SK-N-SH (cell line): ENCODE data around the gene ADAD2. TPM values are rescaled to one million over a fixed set of nuclear protein-coding genes. Genes with fewer than 3 reads are reported as not detected.

ENCODE experiments used
- CTCF ChIA-PET: fragments of 300-600, 350-600 bp; formaldehyde crosslinking; extraction: SDS; loops from one replicate; lab custom pipeline; 2021; lab: Yijun Ruan, JAX
- POLR2A ChIA-PET: fragments of 350-600 bp; sonication (Branson Sonifier 250); formaldehyde crosslinking; extraction: SDS; loops from one replicate; lab custom pipeline; 2020; ENCODE audit warnings: antibody characterized with exemption, inconsistent platforms; lab: Yijun Ruan, JAX
- DNase-seq: peaks from one replicate; pipeline ENCODE4 v3.0.0; 2012
- H2AFZ ChIP-seq: fragments of 200-600 bp; sonication (generic); 2 replicates; pipeline ENCODE4 v1.8.1; 2016; ENCODE audit warnings: antibody characterized with exemption, mild to moderate bottlenecking, low read depth
- H3F3A ChIP-seq: fragments of 200-600 bp; sonication (generic); replicated peaks from 2 replicates; pipeline ENCODE3; 2016; ENCODE audit warnings: antibody characterized with exemption, mild to moderate bottlenecking; ENCODE audit not compliant: insufficient read depth
- H3K27ac ChIP-seq, 2 experiments: fragments of 200-500 bp in 1 of 2; fragments of 200-600 bp in 1 of 2; sonication (Bioruptor generic) in 1 of 2; sonication (generic), shearing (Covaris generic) in 1 of 2; 2 replicates each; pipeline versions ENCODE4 v1.5.1 to v1.6.1; 2014 to 2016; ENCODE audit warnings: low read depth in 2 of 2, inconsistent platforms in 1 of 2, low read length in 1 of 2, mild to moderate bottlenecking in 1 of 2, mixed read lengths in 1 of 2
- H3K27me3 ChIP-seq: fragments of 200-600 bp; sonication (generic), shearing (Covaris generic); 2 replicates; pipeline ENCODE4 v1.6.1; 2016; ENCODE audit warnings: mixed run types; ENCODE audit not compliant: insufficient read depth
- H3K36me3 ChIP-seq, 2 experiments: fragments of 200-500 bp in 1 of 2; fragments of 200-600 bp in 1 of 2; sonication (Bioruptor generic) in 1 of 2; sonication (generic) in 1 of 2; replicated peaks in 1 of 2; 2 replicates each; pipeline versions ENCODE3 to v1.5.1; 2014 to 2016; ENCODE audit warnings: low read length in 1 of 2, mild to moderate bottlenecking in 1 of 2; ENCODE audit not compliant: insufficient read depth in 2 of 2, control insufficient read depth in 1 of 2
- H3K4me1 ChIP-seq, 2 experiments: fragments of 200-500 bp in 1 of 2; fragments of 200-600 bp in 1 of 2; sonication (Bioruptor generic) in 1 of 2; sonication (generic), shearing (Covaris generic) in 1 of 2; 2 replicates each; pipeline versions ENCODE4 v1.5.1 to v1.6.1; 2014 to 2016; ENCODE audit warnings: low read depth in 1 of 2, low read length in 1 of 2, mixed run types in 1 of 2; ENCODE audit not compliant: insufficient read depth in 2 of 2, control insufficient read depth in 1 of 2
- H3K4me2 ChIP-seq: fragments of 200-600 bp; sonication (generic), shearing (Covaris generic); 2 replicates; pipeline ENCODE4 v1.6.1; 2017; ENCODE audit warnings: mixed run types
- H3K4me3 ChIP-seq, 2 experiments: fragments of 200-500 bp in 1 of 2; fragments of 200-600 bp in 1 of 2; sonication (Bioruptor generic) in 1 of 2; sonication (generic), shearing (Covaris generic) in 1 of 2; 2 replicates each; pipeline versions ENCODE4 v1.5.1 to v1.8.1; 2014 to 2016; ENCODE audit warnings: low read depth in 2 of 2, inconsistent platforms in 1 of 2, low read length in 1 of 2, mild to moderate bottlenecking in 1 of 2, mixed read lengths in 1 of 2, moderate library complexity in 1 of 2
- H3K79me2 ChIP-seq: fragments of 200-600 bp; sonication (generic); 2 replicates; pipeline ENCODE4 v1.8.1; 2017; ENCODE audit warnings: mild to moderate bottlenecking; ENCODE audit not compliant: insufficient read depth
- H3K9ac ChIP-seq: fragments of 200-600 bp; sonication (generic); 2 replicates; pipeline ENCODE4 v1.6.1; 2017; ENCODE audit warnings: mixed run types
- H3K9me2 ChIP-seq: fragments of 200-600 bp; sonication (generic); 2 replicates; pipeline ENCODE4 v1.6.1; 2017; ENCODE audit warnings: mixed run types
- H3K9me3 ChIP-seq: fragments of 200-600 bp; sonication (generic); 2 replicates; pipeline ENCODE4 v1.6.1; 2017; ENCODE audit warnings: mixed run types, mild to moderate bottlenecking, moderate library complexity
- H4K20me1 ChIP-seq: fragments of 200-600 bp; sonication (generic); 2 replicates; pipeline ENCODE4 v1.6.1; 2017; ENCODE audit warnings: mild to moderate bottlenecking, mixed run types; ENCODE audit not compliant: insufficient read depth
- CHD2 ChIP-seq: fragments of 150-350 bp; IDR thresholded peaks from 2 replicates; pipeline ENCODE4 v1.6.1; 2018; ENCODE audit warnings: low read length; ENCODE audit not compliant: partially characterized antibody
- ELF1 ChIP-seq: IDR thresholded peaks from 2 replicates; pipeline ENCODE4 v1.4.0; 2012
- EP300 ChIP-seq, 2 experiments: IDR thresholded peaks; 2 replicates each; pipeline versions ENCODE4 v1.4.0 to v1.6.1; 2012; ENCODE audit warnings: borderline replicate concordance in 1 of 2, low read depth in 1 of 2, low read length in 1 of 2
- FOXJ3 ChIP-seq: sonication (generic); formaldehyde crosslinking; IDR thresholded peaks from 2 replicates; pipeline ENCODE4 v1.5.1; 2020; ENCODE audit warnings: mild to moderate bottlenecking, missing genetic modification reagents
- FOXM1 ChIP-seq: IDR thresholded peaks from 2 replicates; pipeline ENCODE4 v1.4.0; 2012; ENCODE audit warnings: low read depth, mild to moderate bottlenecking
- GABPA ChIP-seq: IDR thresholded peaks from 2 replicates; pipeline ENCODE4 v1.4.0; 2012; ENCODE audit warnings: low read depth, mild to moderate bottlenecking
- MEF2A ChIP-seq: IDR thresholded peaks from 2 replicates; pipeline ENCODE4 v1.4.0; 2012; ENCODE audit warnings: low read depth, borderline replicate concordance
- NRF1 ChIP-seq: IDR thresholded peaks from 2 replicates; pipeline ENCODE4 v1.6.1; 2012; ENCODE audit warnings: low read depth, mild to moderate bottlenecking, low read length
- RXRA ChIP-seq: IDR thresholded peaks from 2 replicates; pipeline ENCODE4 v1.4.0; 2012; ENCODE audit warnings: low read depth, mild to moderate bottlenecking, borderline replicate concordance
- SIN3A ChIP-seq: IDR thresholded peaks from 2 replicates; pipeline ENCODE4 v1.6.1; 2012; ENCODE audit warnings: low read depth, mild to moderate bottlenecking, low read length, moderate library complexity, borderline replicate concordance
- SMC3 ChIP-seq: IDR thresholded peaks from 2 replicates; pipeline ENCODE4 v1.6.1; 2012; ENCODE audit warnings: low read depth, low read length, improper control_type of control experiment
- TAF1 ChIP-seq: IDR thresholded peaks from 2 replicates; pipeline ENCODE4 v1.6.1; 2012; ENCODE audit warnings: low read depth, mild to moderate bottlenecking, low read length, moderate library complexity, borderline replicate concordance
- TCF12 ChIP-seq: IDR thresholded peaks from 2 replicates; pipeline ENCODE4 v1.4.0; 2012
- WGBS: methylation state at CpG from one replicate; pipeline ENCODE4 v1.1.6; 2017; ENCODE audit warnings: low lambda C conversion rate; 5-methylcytosine and 5-hydroxymethylcytosine counted together
- polyA plus RNA-seq, 3 experiments: library from polyadenylated mRNA; depleted of rRNA; stranded (reverse); fragments of >200 nt; gene quantifications; 2 replicates each; pipeline ENCODE4 v1.2.3, GENCODE V29; 2012
- TF ChIP-seq, protein P1 (sequence below): fragments of 200-600 bp; sonication (generic); IDR thresholded peaks from 2 replicates; pipeline ENCODE4 v1.6.1; 2017; ENCODE audit warnings: antibody characterized with exemption, mild to moderate bottlenecking, moderate library complexity
- TF ChIP-seq, protein P2 (sequence below): IDR thresholded peaks from 2 replicates; pipeline ENCODE4 v1.4.0; 2012; ENCODE audit warnings: low read depth, borderline replicate concordance
- TF ChIP-seq, protein P3 (sequence below): fragments of 150-350 bp; IDR thresholded peaks from 2 replicates; pipeline ENCODE4 v1.6.1; 2017; ENCODE audit warnings: antibody characterized with exemption, low read length, low read depth, borderline replicate concordance
- TF ChIP-seq, protein P4 (sequence below): fragments of 150-350 bp; IDR thresholded peaks from 2 replicates; pipeline ENCODE4 v1.6.1; 2016; ENCODE audit warnings: mild to moderate bottlenecking, low read depth, low read length

The ADAD2 gene
- polyA plus RNA-seq, 1 of the 3 experiments (the other 2 are of a cell fraction), result not detected

DNA sequence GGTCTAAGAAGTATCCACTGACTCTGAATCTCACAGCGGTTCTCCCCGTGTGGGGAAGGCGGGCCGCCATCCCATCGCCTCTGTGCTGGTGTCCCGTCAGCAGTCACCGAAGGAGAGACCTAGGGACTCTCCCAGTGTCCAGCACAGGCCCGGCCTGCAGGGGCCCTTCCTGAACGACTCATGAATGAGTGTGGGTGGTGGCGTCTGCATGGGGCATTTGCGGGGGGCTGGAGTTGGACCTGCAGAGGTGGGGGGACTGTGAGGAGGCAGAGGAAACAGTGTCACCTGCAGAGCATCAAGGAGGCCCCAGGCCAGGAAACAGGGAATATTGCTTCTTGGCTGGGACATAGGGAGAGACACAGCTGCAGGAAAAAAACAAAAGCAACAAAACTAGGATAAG is 38.5 kb downstream of the ADAD2 start:
- Histone ChIP-seq H3K4me2 (no peak overlapping the region), H3K27me3 (no peaks in the 10 kb centered on the region), H3K9me3 (no peaks in the 10 kb centered on the region), H3K9ac (no peak overlapping the region), H3K36me3 (no peaks in the 10 kb centered on the region), H3K79me2 (no peaks in the 10 kb centered on the region), H3K27ac (no peak overlapping the region; a peak in 1 of 4 replicates), H3K4me1 (peaks cover 7 to 18% of the 10 kb centered on the region in 2 experiments; a peak in 2 of 4 replicates), H4K20me1 (no peaks in the 10 kb centered on the region), H3K4me3 (no peak overlapping the region), H3K9me2 (no peaks in the 10 kb centered on the region), H3F3A (peaks cover 3% of the 10 kb centered on the region), H2AFZ (no peak overlapping the region)
- CTCF ChIA-PET, result no interaction called here
- TF ChIP-seq ELF1 (no peak), FOXJ3 (no peak)
- POLR2A ChIA-PET, result no interaction called here
- no peak for DNase-seq
- 90% methylated on average over 10 of the region's 11 CpGs for WGBS

DNA sequence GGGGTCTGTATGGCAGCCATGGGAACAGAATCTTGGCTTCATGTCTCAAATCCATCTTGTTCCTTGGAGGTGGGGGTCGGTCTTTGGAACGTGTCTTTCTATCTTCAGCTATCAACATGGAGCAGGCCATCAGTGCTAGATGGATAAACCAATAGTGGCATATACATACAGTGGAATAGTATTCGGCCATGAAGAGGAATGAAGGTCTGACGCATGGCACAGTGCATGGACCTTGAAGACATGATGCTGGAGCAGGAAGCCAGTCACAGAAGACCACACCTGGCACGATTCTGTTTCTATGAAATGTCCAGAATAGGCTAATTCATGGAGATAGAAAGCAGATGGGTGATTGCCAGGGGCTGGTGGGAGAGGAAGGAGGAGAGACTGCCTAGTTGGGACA is 41.1 kb downstream of the ADAD2 start:
- H3K4me2 ChIP-seq, result no peak overlapping the region
- WGBS, result 82% methylated on average over 5 of the region's 5 CpGs
- no peaks in the 10 kb centered on the region for H4K20me1 ChIP-seq
- no peak overlapping the region for H2AFZ ChIP-seq
- H3K9ac ChIP-seq, result no peak overlapping the region
- H3K9me2 ChIP-seq, result no peaks in the 10 kb centered on the region
- H3K27me3 ChIP-seq, result no peaks in the 10 kb centered on the region
- H3F3A ChIP-seq, result peaks cover 3% of the 10 kb centered on the region
- no peak overlapping the region for H3K27ac ChIP-seq
- no peaks in the 10 kb centered on the region for H3K36me3 ChIP-seq
- CTCF ChIA-PET, result interaction anchor here (1.6 kb wide), 1 partner anchor 33 kb away, joined by 3 read pairs; no protein-coding TSS in a partner anchor
- no peaks in the 10 kb centered on the region for H3K9me3 ChIP-seq
- DNase-seq, result no peak
- peaks cover 10 to 13% of the 10 kb centered on the region in 2 experiments; a peak in 2 of 4 replicates for H3K4me1 ChIP-seq
- H3K79me2 ChIP-seq, result no peaks in the 10 kb centered on the region
- TF ChIP-seq CHD2 (no peak), SMC3 (no peak), GABPA (no peak), ELF1 (no peak), SIN3A (no peak), FOXM1 (no peak), FOXJ3 (no peak), NRF1 (no peak), TAF1 (no peak)
- TF ChIP-seq, all 33 proteins: peak for 0
- POLR2A ChIA-PET, result no interaction called here
- no peak overlapping the region for H3K4me3 ChIP-seq

DNA sequence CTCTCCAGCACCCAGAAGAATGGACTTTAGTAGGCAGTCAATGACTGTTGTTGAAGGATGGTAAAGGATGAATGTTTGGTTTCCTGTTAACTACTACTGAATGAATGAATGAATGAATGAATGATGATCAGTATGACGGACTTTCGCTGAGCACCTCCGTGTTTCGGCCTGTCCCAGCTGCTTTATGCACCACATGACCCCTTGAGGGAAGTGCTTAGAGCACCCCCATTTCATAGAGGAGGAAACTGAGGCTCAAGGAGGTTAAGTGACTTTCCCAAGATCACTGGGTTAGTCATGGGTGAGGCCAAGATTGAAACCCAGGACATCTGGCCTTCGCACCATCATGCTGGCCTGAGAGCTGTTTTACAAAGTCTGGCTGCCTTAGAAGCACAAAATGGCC is 42.0 kb downstream of the ADAD2 start:
- no peaks in the 10 kb centered on the region for H4K20me1 ChIP-seq
- CTCF ChIA-PET, result interaction anchor here (1.3 to 1.6 kb wide), 4 partner anchors 17 to 46 kb away, joined by 3 to 5 read pairs (median 4); partner anchors contain the start of gene TAF1C
- H3K9ac ChIP-seq, result no peak overlapping the region
- H3K9me2 ChIP-seq, result no peaks in the 10 kb centered on the region
- H3K9me3 ChIP-seq, result no peaks in the 10 kb centered on the region
- no peak for DNase-seq
- H3K4me3 ChIP-seq, result no peak overlapping the region
- H3K4me1 ChIP-seq, result peaks cover 2 to 12% of the 10 kb centered on the region in 2 experiments; a peak in 2 of 4 replicates
- no peaks in the 10 kb centered on the region for H3K79me2 ChIP-seq
- no peaks in the 10 kb centered on the region; the same call in 1 of the 2 replicates for H3K27me3 ChIP-seq
- no peaks in the 10 kb centered on the region for H3K36me3 ChIP-seq
- H3F3A ChIP-seq, result peaks cover 3% of the 10 kb centered on the region
- WGBS, result 91% methylated on average over 5 of the region's 5 CpGs
- H3K4me2 ChIP-seq, result no peak overlapping the region
- POLR2A ChIA-PET, result no interaction called here
- H3K27ac ChIP-seq, result no peak overlapping the region
- no peak overlapping the region for H2AFZ ChIP-seq
- TF ChIP-seq, protein P1, sequence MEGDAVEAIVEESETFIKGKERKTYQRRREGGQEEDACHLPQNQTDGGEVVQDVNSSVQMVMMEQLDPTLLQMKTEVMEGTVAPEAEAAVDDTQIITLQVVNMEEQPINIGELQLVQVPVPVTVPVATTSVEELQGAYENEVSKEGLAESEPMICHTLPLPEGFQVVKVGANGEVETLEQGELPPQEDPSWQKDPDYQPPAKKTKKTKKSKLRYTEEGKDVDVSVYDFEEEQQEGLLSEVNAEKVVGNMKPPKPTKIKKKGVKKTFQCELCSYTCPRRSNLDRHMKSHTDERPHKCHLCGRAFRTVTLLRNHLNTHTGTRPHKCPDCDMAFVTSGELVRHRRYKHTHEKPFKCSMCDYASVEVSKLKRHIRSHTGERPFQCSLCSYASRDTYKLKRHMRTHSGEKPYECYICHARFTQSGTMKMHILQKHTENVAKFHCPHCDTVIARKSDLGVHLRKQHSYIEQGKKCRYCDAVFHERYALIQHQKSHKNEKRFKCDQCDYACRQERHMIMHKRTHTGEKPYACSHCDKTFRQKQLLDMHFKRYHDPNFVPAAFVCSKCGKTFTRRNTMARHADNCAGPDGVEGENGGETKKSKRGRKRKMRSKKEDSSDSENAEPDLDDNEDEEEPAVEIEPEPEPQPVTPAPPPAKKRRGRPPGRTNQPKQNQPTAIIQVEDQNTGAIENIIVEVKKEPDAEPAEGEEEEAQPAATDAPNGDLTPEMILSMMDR, result no peak
- TF ChIP-seq, protein P2, sequence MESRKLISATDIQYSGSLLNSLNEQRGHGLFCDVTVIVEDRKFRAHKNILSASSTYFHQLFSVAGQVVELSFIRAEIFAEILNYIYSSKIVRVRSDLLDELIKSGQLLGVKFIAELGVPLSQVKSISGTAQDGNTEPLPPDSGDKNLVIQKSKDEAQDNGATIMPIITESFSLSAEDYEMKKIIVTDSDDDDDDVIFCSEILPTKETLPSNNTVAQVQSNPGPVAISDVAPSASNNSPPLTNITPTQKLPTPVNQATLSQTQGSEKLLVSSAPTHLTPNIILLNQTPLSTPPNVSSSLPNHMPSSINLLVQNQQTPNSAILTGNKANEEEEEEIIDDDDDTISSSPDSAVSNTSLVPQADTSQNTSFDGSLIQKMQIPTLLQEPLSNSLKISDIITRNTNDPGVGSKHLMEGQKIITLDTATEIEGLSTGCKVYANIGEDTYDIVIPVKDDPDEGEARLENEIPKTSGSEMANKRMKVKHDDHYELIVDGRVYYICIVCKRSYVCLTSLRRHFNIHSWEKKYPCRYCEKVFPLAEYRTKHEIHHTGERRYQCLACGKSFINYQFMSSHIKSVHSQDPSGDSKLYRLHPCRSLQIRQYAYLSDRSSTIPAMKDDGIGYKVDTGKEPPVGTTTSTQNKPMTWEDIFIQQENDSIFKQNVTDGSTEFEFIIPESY, result no peak
- TF ChIP-seq TCF12 (no peak), EP300 (IDR thresholded peaks at IDR 0.05; ENCODE audit: borderline replicate concordance in 1 of 2, low read depth in 1 of 2, low read length in 1 of 2) (no peak), RXRA (no peak), CHD2 (no peak), ELF1 (no peak), MEF2A (no peak)
- TF ChIP-seq, protein P3, sequence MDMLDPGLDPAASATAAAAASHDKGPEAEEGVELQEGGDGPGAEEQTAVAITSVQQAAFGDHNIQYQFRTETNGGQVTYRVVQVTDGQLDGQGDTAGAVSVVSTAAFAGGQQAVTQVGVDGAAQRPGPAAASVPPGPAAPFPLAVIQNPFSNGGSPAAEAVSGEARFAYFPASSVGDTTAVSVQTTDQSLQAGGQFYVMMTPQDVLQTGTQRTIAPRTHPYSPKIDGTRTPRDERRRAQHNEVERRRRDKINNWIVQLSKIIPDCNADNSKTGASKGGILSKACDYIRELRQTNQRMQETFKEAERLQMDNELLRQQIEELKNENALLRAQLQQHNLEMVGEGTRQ, result no peak
- TF ChIP-seq, protein P4, sequence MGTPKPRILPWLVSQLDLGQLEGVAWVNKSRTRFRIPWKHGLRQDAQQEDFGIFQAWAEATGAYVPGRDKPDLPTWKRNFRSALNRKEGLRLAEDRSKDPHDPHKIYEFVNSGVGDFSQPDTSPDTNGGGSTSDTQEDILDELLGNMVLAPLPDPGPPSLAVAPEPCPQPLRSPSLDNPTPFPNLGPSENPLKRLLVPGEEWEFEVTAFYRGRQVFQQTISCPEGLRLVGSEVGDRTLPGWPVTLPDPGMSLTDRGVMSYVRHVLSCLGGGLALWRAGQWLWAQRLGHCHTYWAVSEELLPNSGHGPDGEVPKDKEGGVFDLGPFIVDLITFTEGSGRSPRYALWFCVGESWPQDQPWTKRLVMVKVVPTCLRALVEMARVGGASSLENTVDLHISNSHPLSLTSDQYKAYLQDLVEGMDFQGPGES, result no peak
